DND-41 (cell line): ENCODE measurements around the gene U2AF2.
A peak's percentile ranks its signal among the peaks of the same experiment; 100 is the strongest.

Experiments
- ATAC-seq: fragments of 200-7000 bp; cut with Tn5 transposase; 3 replicates; pipeline ENCODE4 v1.9.1; 2021; ENCODE audit warnings: low read depth; ENCODE audit not compliant: insufficient read depth
- DNase-seq: peaks from one replicate; pipeline ENCODE4 v3.0.0-alpha.2; 2020
- H2AFZ ChIP-seq: 2 replicates; pipeline ENCODE4 v1.6.0; 2012; ENCODE audit warnings: low read depth, low read length
- H3K27ac ChIP-seq: 2 replicates; pipeline ENCODE4 v1.5.1; 2012; ENCODE audit warnings: low read length, inconsistent platforms
- H3K27me3 ChIP-seq: fragments of 200-600 bp; sonication (generic); 2 replicates; pipeline ENCODE4 v1.6.0; 2012; ENCODE audit warnings: low read length, mild to moderate bottlenecking, inconsistent platforms; ENCODE audit not compliant: insufficient read depth, poor library complexity
- H3K36me3 ChIP-seq: 2 replicates; pipeline ENCODE4 v1.5.1; 2012; ENCODE audit warnings: low read length, inconsistent platforms; ENCODE audit not compliant: insufficient read depth
- H3K4me1 ChIP-seq: 2 replicates; pipeline ENCODE4 v1.5.1; 2012; ENCODE audit warnings: mild to moderate bottlenecking, low read length; ENCODE audit not compliant: insufficient read depth
- H3K4me2 ChIP-seq: 2 replicates; pipeline ENCODE4 v1.6.0; 2012; ENCODE audit warnings: mild to moderate bottlenecking, moderate library complexity, low read length, inconsistent platforms; ENCODE audit not compliant: insufficient read depth
- H3K4me3 ChIP-seq, 2 experiments: fragments of 200-600 bp in 1 of 2; shearing (Covaris generic) in 1 of 2; 2 replicates each; pipeline ENCODE4 v1.5.1; 2012 to 2016; ENCODE audit warnings: inconsistent platforms in 2 of 2, low read length in 2 of 2, mild to moderate bottlenecking in 2 of 2, low read depth in 1 of 2, moderate library complexity in 1 of 2
- H3K79me2 ChIP-seq: 2 replicates; pipeline ENCODE4 v1.6.0; 2012; ENCODE audit warnings: low read length, inconsistent platforms; ENCODE audit not compliant: insufficient read depth
- H3K9ac ChIP-seq: 2 replicates; pipeline ENCODE4 v1.6.0; 2012; ENCODE audit warnings: low read depth, mild to moderate bottlenecking, inconsistent platforms, low read length, moderate library complexity
- H3K9me3 ChIP-seq: 2 replicates; pipeline ENCODE4 v1.5.1; 2012; ENCODE audit warnings: low read length, moderate library complexity, mild to moderate bottlenecking, inconsistent platforms; ENCODE audit not compliant: insufficient read depth, severe bottlenecking
- H4K20me1 ChIP-seq: 2 replicates; pipeline ENCODE4 v1.6.0; 2012; ENCODE audit warnings: low read length; ENCODE audit not compliant: insufficient read depth
- EZH2 ChIP-seq: IDR thresholded peaks from 3 replicates; pipeline ENCODE4 v1.6.1; 2012; ENCODE audit warnings: borderline replicate concordance, low read depth, mild to moderate bottlenecking, moderate library complexity, low read length, inconsistent platforms; ENCODE audit not compliant: severe bottlenecking
- TF ChIP-seq, protein P1 (sequence below): IDR thresholded peaks from 2 replicates; pipeline ENCODE4 v1.5.1; 2012; ENCODE audit warnings: borderline replicate concordance, low read length, moderate library complexity, mild to moderate bottlenecking; ENCODE audit not compliant: poor library complexity, severe bottlenecking; ENCODE audit errors: extremely low read depth

The U2AF2 gene

DNA sequence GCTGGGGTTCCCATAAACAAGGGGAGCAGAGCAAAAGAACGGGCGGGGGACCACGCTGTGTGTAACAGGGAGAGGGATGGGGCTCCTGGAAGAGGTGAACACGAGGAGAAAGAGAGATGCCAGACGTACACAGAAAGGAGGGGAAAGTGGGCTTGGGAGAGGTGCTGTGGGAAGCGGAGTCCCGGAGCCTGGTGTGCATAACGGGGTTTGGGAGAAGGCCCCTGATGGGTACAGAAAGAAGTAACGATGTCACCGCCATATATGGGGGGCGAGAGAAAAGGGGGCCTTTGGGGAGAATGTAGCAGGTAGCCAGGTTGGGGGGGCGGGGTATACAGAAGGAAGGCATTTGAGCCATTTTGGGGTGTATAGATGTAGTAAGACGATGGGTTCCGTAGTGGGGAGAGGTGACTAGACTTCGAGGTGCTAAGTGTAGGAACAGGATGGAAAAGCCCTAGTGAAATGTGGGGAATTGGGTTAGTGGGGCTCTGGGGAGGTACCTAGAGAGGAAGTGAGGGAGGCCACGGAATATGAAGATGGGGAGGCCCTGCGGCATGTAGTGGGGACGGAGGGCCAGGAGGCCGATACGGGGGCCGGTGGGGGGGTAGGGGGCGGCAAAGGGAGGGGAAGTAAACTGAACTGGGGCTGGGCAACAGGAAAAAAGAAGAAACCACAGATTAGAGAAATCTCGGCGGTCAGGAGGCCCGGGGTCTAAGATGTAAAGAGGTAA lies 13.2 kb upstream of the U2AF2 start:
- peak overlapping the region; percentile 92 for H3K9ac ChIP-seq
- TF ChIP-seq, protein P1, sequence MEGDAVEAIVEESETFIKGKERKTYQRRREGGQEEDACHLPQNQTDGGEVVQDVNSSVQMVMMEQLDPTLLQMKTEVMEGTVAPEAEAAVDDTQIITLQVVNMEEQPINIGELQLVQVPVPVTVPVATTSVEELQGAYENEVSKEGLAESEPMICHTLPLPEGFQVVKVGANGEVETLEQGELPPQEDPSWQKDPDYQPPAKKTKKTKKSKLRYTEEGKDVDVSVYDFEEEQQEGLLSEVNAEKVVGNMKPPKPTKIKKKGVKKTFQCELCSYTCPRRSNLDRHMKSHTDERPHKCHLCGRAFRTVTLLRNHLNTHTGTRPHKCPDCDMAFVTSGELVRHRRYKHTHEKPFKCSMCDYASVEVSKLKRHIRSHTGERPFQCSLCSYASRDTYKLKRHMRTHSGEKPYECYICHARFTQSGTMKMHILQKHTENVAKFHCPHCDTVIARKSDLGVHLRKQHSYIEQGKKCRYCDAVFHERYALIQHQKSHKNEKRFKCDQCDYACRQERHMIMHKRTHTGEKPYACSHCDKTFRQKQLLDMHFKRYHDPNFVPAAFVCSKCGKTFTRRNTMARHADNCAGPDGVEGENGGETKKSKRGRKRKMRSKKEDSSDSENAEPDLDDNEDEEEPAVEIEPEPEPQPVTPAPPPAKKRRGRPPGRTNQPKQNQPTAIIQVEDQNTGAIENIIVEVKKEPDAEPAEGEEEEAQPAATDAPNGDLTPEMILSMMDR, result no peak
- TF ChIP-seq EZH2, result no peak
- ATAC-seq (no peak; the same call in 1 of the 3 replicates), DNase-seq (peak; percentile 31)
- H3K36me3 ChIP-seq, result peaks cover 18% of the 10 kb centered on the region
- H3K79me2 ChIP-seq, result peaks cover 79% of the 10 kb centered on the region
- peaks cover 71% of the 10 kb centered on the region for H3K4me1 ChIP-seq
- peak overlapping the region; percentile 89 for H3K27ac ChIP-seq
- H3K9me3 ChIP-seq, result no peaks in the 10 kb centered on the region
- H4K20me1 ChIP-seq, result peaks cover 17% of the 10 kb centered on the region; the same call in 1 of the 2 replicates
- H3K27me3 ChIP-seq, result no peaks in the 10 kb centered on the region
- H3K4me3 ChIP-seq, result peak overlapping the region; percentile 98 to 99
- peak overlapping the region; percentile 68 for H2AFZ ChIP-seq
- H3K4me2 ChIP-seq, result peak overlapping the region; percentile 85

DNA sequence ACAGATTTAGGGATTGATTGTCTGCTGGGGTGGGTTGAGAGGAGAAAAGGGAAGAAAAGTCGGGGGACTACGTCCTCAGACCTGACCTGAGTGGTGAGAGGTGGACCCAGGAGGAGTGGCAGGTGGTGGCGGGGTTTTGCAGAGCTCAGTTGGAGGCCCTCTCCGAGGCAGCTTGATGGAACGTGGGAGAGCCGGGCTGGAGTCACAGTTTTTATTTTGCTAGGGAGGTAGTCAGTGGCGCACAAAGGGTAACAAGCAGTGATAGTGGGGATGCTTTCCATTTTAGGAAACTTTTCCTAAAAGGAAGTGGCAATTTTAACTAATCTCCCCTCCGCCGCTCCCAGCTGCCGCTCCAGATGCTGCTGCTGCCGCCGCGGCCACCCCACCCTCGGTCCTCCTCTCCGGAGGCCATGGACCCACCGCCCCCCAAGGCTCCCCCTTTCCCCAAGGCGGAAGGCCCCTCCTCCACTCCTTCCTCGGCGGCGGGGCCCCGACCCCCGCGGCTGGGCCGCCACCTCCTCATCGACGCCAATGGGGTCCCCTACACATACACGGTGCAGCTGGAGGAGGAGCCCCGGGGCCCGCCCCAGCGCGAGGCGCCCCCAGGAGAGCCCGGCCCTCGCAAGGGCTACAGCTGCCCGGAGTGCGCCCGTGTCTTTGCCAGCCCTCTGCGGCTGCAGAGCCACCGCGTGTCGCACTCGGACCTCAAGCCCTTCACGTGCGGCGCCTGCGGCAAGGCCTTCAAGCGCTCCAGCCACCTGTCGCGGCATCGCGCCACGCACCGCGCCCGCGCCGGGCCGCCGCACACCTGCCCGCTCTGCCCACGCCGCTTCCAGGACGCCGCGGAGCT lies 12.5 kb upstream of the U2AF2 start:
- peaks cover 73% of the 10 kb centered on the region for H3K79me2 ChIP-seq
- no peaks in the 10 kb centered on the region for H3K27me3 ChIP-seq
- peak; percentile 46 for DNase-seq

DNA sequence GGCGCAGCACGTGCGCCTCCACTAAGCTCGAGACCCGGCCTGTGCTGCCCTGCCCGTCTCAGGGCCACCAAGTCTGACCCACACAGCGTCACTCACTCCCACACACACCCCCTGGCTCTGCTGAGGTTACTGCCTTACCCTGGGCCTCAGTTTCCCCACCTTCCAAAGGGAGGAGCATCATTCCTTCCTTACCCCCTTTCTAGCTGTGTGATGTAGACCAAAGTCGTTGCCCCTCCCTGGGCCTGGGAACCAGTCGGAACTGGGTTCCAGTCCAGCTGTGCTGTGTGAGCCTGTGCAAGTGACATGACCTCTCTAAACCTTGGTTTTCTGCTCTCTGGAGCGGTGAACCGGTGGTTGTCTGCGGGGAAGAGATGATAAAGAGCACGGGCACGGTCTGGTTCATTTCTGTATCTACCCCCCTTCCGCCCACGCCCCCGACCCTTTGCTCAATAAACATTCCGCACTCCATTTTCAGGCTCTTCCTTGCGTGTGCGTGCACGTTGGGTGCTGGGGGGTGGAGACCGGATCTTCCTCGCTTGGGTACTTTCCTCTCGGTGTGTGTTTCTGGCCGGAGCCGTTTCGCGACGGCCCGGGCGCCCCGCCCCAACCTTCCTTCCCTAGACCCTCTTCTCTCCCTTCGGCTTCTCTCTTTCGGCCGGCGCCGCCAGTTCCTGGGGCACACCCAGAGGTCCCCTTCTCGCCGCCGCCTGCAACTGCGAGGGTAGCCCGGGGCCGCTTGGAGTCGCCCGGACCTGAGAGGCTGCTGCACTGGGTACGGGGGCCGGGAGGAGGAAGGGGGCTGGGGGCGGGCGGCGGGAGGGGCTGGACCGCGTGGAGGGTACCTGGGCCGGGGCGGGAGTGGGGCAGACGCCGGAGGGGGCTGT lies 11.6 kb upstream of the U2AF2 start, which contains the start of gene ZNF581:
ZNF581 (plus strand) TSS at position 647 of the 884 bp plus-strand sequence. CDS start 923 bp downstream, outside the sequence.
- DNase-seq, result peak; percentile 83
- no peak for TF ChIP-seq EZH2
- TF ChIP-seq, protein P1, result no peak
- peak within 1 kb of the TSS; percentile 98 to 99 for H3K4me3 ChIP-seq
- H3K4me2 ChIP-seq, result peak within 1 kb of the TSS; percentile 85
- H3K27me3 ChIP-seq, result no peaks in the 10 kb centered on the region
- H2AFZ ChIP-seq, result peak within 1 kb of the TSS; percentile 63
- peaks cover 71% of the 10 kb centered on the region for H3K79me2 ChIP-seq
- H3K4me1 ChIP-seq, result peaks cover 69% of the 10 kb centered on the region
- peak within 1 kb of the TSS; percentile 92 for H3K9ac ChIP-seq
- peaks cover 17% of the 10 kb centered on the region; the same call in 1 of the 2 replicates for H4K20me1 ChIP-seq
- H3K9me3 ChIP-seq, result no peaks in the 10 kb centered on the region
- ATAC-seq, result peak; percentile 59
- peaks cover 16% of the 10 kb centered on the region for H3K36me3 ChIP-seq
- peak within 1 kb of the TSS; percentile 73 for H3K27ac ChIP-seq

More for the DNA sequence above, 12.5 kb upstream of the U2AF2 start:
- Histone ChIP-seq H3K9ac (peak overlapping the region; percentile 92), H3K27ac (peak overlapping the region; percentile 89), H2AFZ (peak overlapping the region; percentile 63), H3K4me1 (peaks cover 72% of the 10 kb centered on the region), H4K20me1 (peaks cover 17% of the 10 kb centered on the region; the same call in 1 of the 2 replicates), H3K36me3 (peaks cover 18% of the 10 kb centered on the region), H3K4me2 (peak overlapping the region; percentile 85), H3K9me3 (no peaks in the 10 kb centered on the region), H3K4me3 (peak overlapping the region; percentile 98 to 99; a peak in 3 of 4 replicates)
- ATAC-seq, result peak; percentile 22
- TF ChIP-seq, protein P1, result no peak
- TF ChIP-seq EZH2, result no peak
